GM21825 (cell line): ENCODE measurements around the gene ATXN1.

ENCODE experiments used
- ATAC-seq: cut with Tn5 transposase; IDR thresholded peaks from one replicate; pipeline ENCODE4 v1.9.1; 2021; ENCODE audit warnings: mild to moderate bottlenecking, moderate library complexity; ENCODE audit not compliant: unreplicated experiment

The ATXN1 gene

GRCh38 chr6:16432075-16433032, 328.9 kb downstream of the ATXN1 start:
- peak; percentile 60 for ATAC-seq

GRCh38 chr6:16431106-16431505, 330.2 kb downstream of the ATXN1 start:
- no peak for ATAC-seq

GRCh38 chr6:16430391-16431089, 330.7 kb downstream of the ATXN1 start:
- no peak for ATAC-seq

GRCh38 chr6:16429669-16430068, 331.6 kb downstream of the ATXN1 start:
- ATAC-seq: no peak

- ATAC-seq: no peak
These were observed 334.1 kb downstream of the ATXN1 start for GRCh38 chr6:16427124-16427523.

GRCh38 chr6:16425881-16426615, 335.2 kb downstream of the ATXN1 start:
- ATAC-seq: no peak

GRCh38 chr6:16421462-16421960, 339.7 kb downstream of the ATXN1 start:
- peak; percentile 10 for ATAC-seq

- ATAC-seq: peak; percentile 57
These were observed 340.4 kb downstream of the ATXN1 start for GRCh38 chr6:16420715-16421461.

GRCh38 chr6:16420337-16420714, 340.9 kb downstream of the ATXN1 start:
- ATAC-seq: no peak

GRCh38 chr6:16419636-16420336, 341.5 kb downstream of the ATXN1 start:
- peak; percentile 64 for ATAC-seq

GRCh38 chr6:16418151-16418550, 343.1 kb downstream of the ATXN1 start:
- no peak for ATAC-seq

- ATAC-seq: no peak
These were observed 345.6 kb downstream of the ATXN1 start for GRCh38 chr6:16415677-16416076.

- peak; percentile 47 for ATAC-seq
These were observed 347.1 kb downstream of the ATXN1 start for GRCh38 chr6:16414205-16414604.

- ATAC-seq: no peak
These were observed 347.9 kb downstream of the ATXN1 start for GRCh38 chr6:16413399-16413798.

- no peak for ATAC-seq
These were observed 348.3 kb downstream of the ATXN1 start for GRCh38 chr6:16412982-16413381.

- no peak for ATAC-seq
These were observed 349.1 kb downstream of the ATXN1 start for GRCh38 chr6:16412171-16412570.

- peak; percentile 37 for ATAC-seq
These were observed 351.5 kb downstream of the ATXN1 start for GRCh38 chr6:16409531-16410441.

- ATAC-seq: no peak
These were observed 352.5 kb downstream of the ATXN1 start for GRCh38 chr6:16408766-16409165.

GRCh38 chr6:16406966-16407365, 354.3 kb downstream of the ATXN1 start:
- ATAC-seq: no peak
